Neural cell (in vitro differentiated cells): Measurements from ENCODE around the gene ISCU.

ENCODE experiments used
- CTCF ChIP-seq: fragments of 450-650 bp; IDR thresholded peaks from 2 replicates; pipeline ENCODE4 v1.5.1; 2014; ENCODE audit warnings: antibody characterized with exemption, mild to moderate bottlenecking, moderate library complexity; ENCODE audit not compliant: poor library complexity, severe bottlenecking
- EP300 ChIP-seq: fragments of 450-650 bp; conservative IDR thresholded peaks from 2 replicates; pipeline ENCODE4 v1.6.1; 2014; ENCODE audit warnings: antibody characterized with exemption, mild to moderate bottlenecking, moderate library complexity; ENCODE audit not compliant: poor library complexity, severe bottlenecking
- EZH2 ChIP-seq: fragments of 200-600, 300-800 bp; shearing (Covaris generic), sonication (generic); IDR thresholded peaks from 2 replicates; pipeline ENCODE4 v1.6.1; 2014; ENCODE audit warnings: antibody characterized with exemption, low read length, borderline replicate concordance, mild to moderate bottlenecking; ENCODE audit not compliant: insufficient read depth, poor library complexity, severe bottlenecking
- MXI1 ChIP-seq: fragments of 450-650 bp; conservative IDR thresholded peaks from 2 replicates; pipeline ENCODE4 v1.6.1; 2014; ENCODE audit warnings: antibody characterized with exemption, mild to moderate bottlenecking; ENCODE audit not compliant: poor library complexity, severe bottlenecking
- POLR2AphosphoS5 ChIP-seq: IDR thresholded peaks from 2 replicates; pipeline ENCODE4 v1.6.1; 2012
- RAD21 ChIP-seq: fragments of 450-650 bp; conservative IDR thresholded peaks from 2 replicates; pipeline ENCODE4 v1.6.1; 2014; ENCODE audit warnings: antibody characterized with exemption, mild to moderate bottlenecking, moderate library complexity
- REST ChIP-seq: IDR thresholded peaks from 2 replicates; pipeline ENCODE4 v1.6.1; 2012; ENCODE audit warnings: borderline replicate concordance
- SMC3 ChIP-seq: fragments of 450-650 bp; conservative IDR thresholded peaks from 2 replicates; pipeline ENCODE4 v1.6.1; 2014; ENCODE audit warnings: antibody characterized with exemption, mild to moderate bottlenecking, moderate library complexity; ENCODE audit not compliant: poor library complexity
- TAF1 ChIP-seq: IDR thresholded peaks from 2 replicates; pipeline ENCODE4 v1.6.1; 2012; ENCODE audit warnings: low read depth

GRCh38 chr12:108567406-108568337, 5.3 kb downstream of the ISCU start:
- TF ChIP-seq CTCF, result no peak
- no peak for TF ChIP-seq EZH2
- TF ChIP-seq EP300, result no peak
- no peak for TF ChIP-seq MXI1
- TF ChIP-seq REST, result no peak
- TF ChIP-seq RAD21, result no peak
- TF ChIP-seq POLR2AphosphoS5, result no peak
- TF ChIP-seq TAF1, result no peak
- TF ChIP-seq SMC3, result no peak
